ENCODE data around the gene GPR132. TPM values are rescaled to one million over a fixed set of nuclear protein-coding genes. Genes with fewer than 3 reads are reported as not detected.

Gene GPR132
- total RNA-seq, 1 experiment from 2014 or later = 0.08 TPM

DNA sequence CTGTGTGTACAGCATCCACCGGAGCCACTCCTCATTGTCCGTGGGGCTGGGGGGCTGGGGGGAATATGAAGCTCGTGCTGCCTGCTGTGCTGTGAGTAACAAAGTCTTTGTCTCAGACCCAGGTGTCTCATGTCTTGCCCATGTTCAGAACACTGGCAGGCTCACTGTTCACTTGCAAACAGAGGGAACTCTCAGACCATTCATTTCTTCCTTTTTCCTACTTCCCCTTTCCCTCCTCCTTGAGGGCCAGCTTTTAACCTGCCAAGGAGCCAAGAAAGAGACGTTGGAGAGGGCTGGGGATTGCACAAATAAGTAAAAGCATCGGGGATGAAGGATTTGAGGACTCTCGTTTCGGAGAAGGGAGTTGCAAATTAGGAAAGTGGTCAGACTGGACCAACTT lies 21.6 kb downstream of the GPR132 start:
- Histone ChIP-seq H3K9me3 (ENCODE audit: control insufficient read depth, insufficient read depth, low read depth, low read length) (no peaks in the 10 kb centered on the region), H3K27me3 (ENCODE audit: control insufficient read depth, insufficient read depth, low read length) (no peaks in the 10 kb centered on the region), H3K4me1 (ENCODE audit: control insufficient read depth, insufficient read depth, low read length) (peaks cover 5% of the 10 kb centered on the region; the same call in 1 of the 2 replicates), H3K4me3 (ENCODE audit: low read depth in 2 of 2, low read length in 2 of 2) (no peak overlapping the region), H3K27ac (ENCODE audit: low read length) (no peak overlapping the region; the same call in 1 of the 2 replicates), H3K36me3 (ENCODE audit: control insufficient read depth, insufficient read depth, low read length) (no peaks in the 10 kb centered on the region)
- no TSS peak for BruUV-seq (replicated peaks)
- CTCF ChIA-PET = no interaction called here
- intact Hi-C loops (cut with micrococcal nuclease; ENCODE audit: unreplicated experiment) = loop anchor here (2.0 kb wide), 1 partner anchor 31 kb away; no protein-coding TSS in a partner anchor
- no peak for ATAC-seq
- no peak for TF ChIP-seq REST (IDR thresholded peaks at IDR 0.05; ENCODE audit: insufficient read depth in 1 of 2, low read depth in 2 of 2, low read length in 1 of 2)
- no peak for TF ChIP-seq TCF7L2 (IDR thresholded peaks at IDR 0.05; ENCODE audit: low read depth, low read length)
- TF ChIP-seq POLR2AphosphoS5 (IDR thresholded peaks at IDR 0.05; ENCODE audit: low read depth, low read length) = no peak
- no peak for TF ChIP-seq SIN3A (IDR thresholded peaks at IDR 0.05; ENCODE audit: borderline replicate concordance, insufficient read depth, low read depth, low read length)
- no peak for TF ChIP-seq CTCF (IDR thresholded peaks at IDR 0.05)
- DNase-seq (ENCODE audit: low read depth, low spot score) = no peak
- POLR2A ChIA-PET = interaction anchor here (0.5 kb wide), 1 partner anchor 25 kb away, joined by 5 read pairs; no protein-coding TSS in a partner anchor
- in situ Hi-C loops (cut with HindIII; ENCODE audit: low pct_unique_long_range_greater_than_20kb, low sequenced_read_pairs) = no loop called here

- Histone ChIP-seq H3K9me3 (ENCODE audit: control insufficient read depth, insufficient read depth, low read depth, low read length) (no peaks in the 10 kb centered on the region), H3K27me3 (ENCODE audit: control insufficient read depth, insufficient read depth, low read length) (no peaks in the 10 kb centered on the region), H3K4me3 (ENCODE audit: low read depth in 2 of 2, low read length in 2 of 2) (no peak overlapping the region), H3K27ac (ENCODE audit: low read length) (no peak overlapping the region), H3K36me3 (ENCODE audit: control insufficient read depth, insufficient read depth, low read length) (no peaks in the 10 kb centered on the region), H3K4me1 (ENCODE audit: control insufficient read depth, insufficient read depth, low read length) (peaks cover 5% of the 10 kb centered on the region; the same call in 1 of the 2 replicates)
- DNase-seq (ENCODE audit: low read depth, low spot score) (no peak), ATAC-seq (no peak)
- POLR2A ChIA-PET = no interaction called here
- CTCF ChIA-PET = interaction anchor here (0.6 kb wide), 1 partner anchor 24 kb away, joined by 3 read pairs; no protein-coding TSS in a partner anchor
- BruUV-seq (replicated peaks) = no TSS peak
- TF ChIP-seq CTCF (IDR thresholded peaks at IDR 0.05) = no peak
- no peak for TF ChIP-seq SIN3A (IDR thresholded peaks at IDR 0.05; ENCODE audit: borderline replicate concordance, insufficient read depth, low read depth, low read length)
- no peak for TF ChIP-seq POLR2AphosphoS5 (IDR thresholded peaks at IDR 0.05; ENCODE audit: low read depth, low read length)
- TF ChIP-seq TCF7L2 (IDR thresholded peaks at IDR 0.05; ENCODE audit: low read depth, low read length) = no peak
- no peak for TF ChIP-seq REST (IDR thresholded peaks at IDR 0.05; ENCODE audit: insufficient read depth in 1 of 2, low read depth in 2 of 2, low read length in 1 of 2)
- intact Hi-C loops (cut with micrococcal nuclease; ENCODE audit: unreplicated experiment) (no loop called here), in situ Hi-C loops (cut with HindIII; ENCODE audit: low pct_unique_long_range_greater_than_20kb, low sequenced_read_pairs) (no loop called here)
Observed at GRCh38 chr14:105042813-105043212, 22.4 kb downstream of the GPR132 start.
